ENCODE measurements around the gene AGRN. TPM values are rescaled to one million over a fixed set of nuclear protein-coding genes. Genes with fewer than 3 reads are reported as not detected.

The AGRN gene
- polyA plus RNA-seq, 1 experiment, result 41.2 TPM

GRCh38 chr1:1037366-1038327 is 17.7 kb downstream of the AGRN start:
- ChIA-PET CTCF (interaction anchor here (0.7 to 3.8 kb wide), 4 partner anchors 11 to 294 kb away, joined by 3 to 13 read pairs (median 4); no protein-coding TSS in a partner anchor), POLR2A (no interaction called here)
- no peak for TF ChIP-seq CTCF (IDR thresholded peaks at IDR 0.05; ENCODE audit: insufficient read depth, low read depth, low read length)
- no peak for DNase-seq (ENCODE audit: low read depth)
- peaks cover 14% of the 10 kb centered on the region for H3K36me3 ChIP-seq (ENCODE audit: control insufficient read depth, insufficient read depth, low read length)
- H3K4me3 ChIP-seq (ENCODE audit: low read depth, low read length), result no peak overlapping the region
- no peaks in the 10 kb centered on the region for H3K27me3 ChIP-seq (ENCODE audit: control insufficient read depth, insufficient read depth, low read length)

GRCh38 chr1:1038694-1039093 is 18.8 kb downstream of the AGRN start:
- ChIA-PET CTCF (interaction anchor here (0.9 to 3.8 kb wide), 6 partner anchors 12 to 83 kb away, joined by 3 to 13 read pairs (median 4); no protein-coding TSS in a partner anchor), POLR2A (no interaction called here)
- H3K36me3 ChIP-seq (ENCODE audit: control insufficient read depth, insufficient read depth, low read length), result peaks cover 19% of the 10 kb centered on the region
- TF ChIP-seq CTCF (IDR thresholded peaks at IDR 0.05; ENCODE audit: insufficient read depth, low read depth, low read length), result no peak
- DNase-seq (ENCODE audit: low read depth), result no peak
- no peak overlapping the region for H3K4me3 ChIP-seq (ENCODE audit: low read depth, low read length)
- no peaks in the 10 kb centered on the region for H3K27me3 ChIP-seq (ENCODE audit: control insufficient read depth, insufficient read depth, low read length)

GRCh38 chr1:1039145-1039910 is 19.4 kb downstream of the AGRN start:
- TF ChIP-seq CTCF (IDR thresholded peaks at IDR 0.05; ENCODE audit: insufficient read depth, low read depth, low read length), result no peak
- CTCF ChIA-PET, result interaction anchor here (0.9 to 3.8 kb wide), 10 partner anchors 8 to 83 kb away, joined by 3 to 13 read pairs (median 4); no protein-coding TSS in a partner anchor
- H3K4me3 ChIP-seq (ENCODE audit: low read depth, low read length), result no peak overlapping the region
- POLR2A ChIA-PET, result no interaction called here
- peaks cover 25% of the 10 kb centered on the region for H3K36me3 ChIP-seq (ENCODE audit: control insufficient read depth, insufficient read depth, low read length)
- no peak for DNase-seq (ENCODE audit: low read depth)
- H3K27me3 ChIP-seq (ENCODE audit: control insufficient read depth, insufficient read depth, low read length), result no peaks in the 10 kb centered on the region

- ChIA-PET CTCF (interaction anchor here (0.6 to 3.8 kb wide), 14 partner anchors 8 to 217 kb away, joined by 3 to 13 read pairs (median 4); no protein-coding TSS in a partner anchor), POLR2A (interaction anchor here (0.6 kb wide), 2 partner anchors 20 to 42 kb away, joined by 3 to 5 read pairs; partner anchors contain the start of gene AGRN)
- Histone ChIP-seq H3K4me3 (ENCODE audit: low read depth, low read length) (peak overlapping the region; percentile 40), H3K27me3 (ENCODE audit: control insufficient read depth, insufficient read depth, low read length) (no peaks in the 10 kb centered on the region), H3K36me3 (ENCODE audit: control insufficient read depth, insufficient read depth, low read length) (peaks cover 31% of the 10 kb centered on the region)
- no peak for DNase-seq (ENCODE audit: low read depth)
- TF ChIP-seq CTCF (IDR thresholded peaks at IDR 0.05; ENCODE audit: insufficient read depth, low read depth, low read length), result peak; percentile 31
Measured at GRCh38 chr1:1040004-1040991, 20.4 kb downstream of the AGRN start.
